HG03432 (cell line): ENCODE measurements around the gene EDIL3.

ENCODE experiments used
- ATAC-seq: cut with Tn5 transposase; IDR thresholded peaks from one replicate; pipeline ENCODE4 v1.9.1; 2021; ENCODE audit warnings: mild to moderate bottlenecking, moderate library complexity; ENCODE audit not compliant: unreplicated experiment

Gene EDIL3

GRCh38 chr5:83919071-83920041 is 465.3 kb downstream of the EDIL3 start:
- ATAC-seq: peak; percentile 57

DNA sequence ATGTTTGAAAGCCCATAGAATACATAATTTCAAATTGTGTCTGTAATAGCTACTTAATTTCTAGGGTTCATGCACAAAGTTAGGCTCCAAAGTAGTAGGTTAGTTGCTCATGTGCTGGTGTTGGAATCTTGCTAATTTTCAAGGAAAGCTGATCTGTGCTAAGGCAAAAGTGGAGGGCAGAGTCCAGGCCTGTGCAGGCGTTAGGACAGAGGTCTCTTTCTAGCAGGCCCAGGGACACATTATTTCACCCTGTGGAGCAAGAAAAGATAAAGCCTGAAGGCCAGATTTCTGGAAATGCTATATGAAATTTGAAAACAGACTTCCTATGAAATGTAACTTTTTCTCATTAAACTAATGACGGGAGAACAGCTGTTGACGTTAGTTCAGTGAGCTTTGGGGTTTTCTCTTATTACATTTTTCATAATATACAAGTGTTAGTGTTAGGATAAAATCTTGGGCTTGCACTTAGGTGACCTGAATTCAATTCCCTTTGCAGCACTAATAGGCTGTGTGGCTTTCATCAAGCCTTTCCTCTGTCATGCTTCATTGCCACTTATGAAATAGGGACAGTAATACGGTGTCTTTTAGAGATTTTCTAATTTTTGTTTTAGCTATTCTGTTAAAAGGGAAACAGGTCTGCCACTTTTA is 467.3 kb downstream of the EDIL3 start:
- ATAC-seq: no peak

DNA sequence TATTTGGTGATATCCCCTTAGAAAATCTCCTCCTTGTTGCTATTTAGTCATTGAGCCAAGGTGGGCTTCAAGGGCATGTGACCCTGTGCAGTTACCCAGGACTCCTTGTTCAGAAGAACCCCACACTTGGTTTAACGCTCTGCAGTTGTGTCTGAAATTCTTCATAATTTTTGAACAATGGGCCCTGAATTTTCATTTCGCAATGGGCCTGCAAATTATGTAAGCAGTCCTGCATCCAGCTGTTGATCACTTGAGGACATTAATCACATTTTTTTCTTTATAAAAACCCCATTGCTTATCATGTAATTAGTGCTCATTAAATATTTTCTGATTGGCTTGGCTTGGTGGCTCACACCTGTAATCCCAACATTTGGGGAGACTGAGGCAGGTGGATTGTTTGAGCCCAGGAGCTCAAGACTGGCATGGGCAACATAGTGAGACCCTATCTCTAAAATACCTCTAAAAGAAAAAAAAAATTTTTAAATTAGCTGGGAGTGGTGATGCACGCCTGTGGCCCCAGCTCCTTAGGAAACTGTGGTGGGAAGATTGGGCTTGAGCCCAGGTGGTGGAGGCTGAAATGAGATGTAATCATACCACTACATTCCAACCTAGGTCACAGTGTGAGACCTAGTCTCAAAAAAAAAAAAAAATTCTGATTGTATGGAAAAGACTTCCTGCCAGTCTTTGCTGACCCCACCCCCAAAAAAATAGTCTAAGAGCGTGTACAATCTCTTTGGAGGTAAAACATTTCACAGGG is 469.8 kb downstream of the EDIL3 start:
- no peak for ATAC-seq

GRCh38 chr5:83914199-83914598 is 470.5 kb downstream of the EDIL3 start:
- ATAC-seq: no peak

DNA sequence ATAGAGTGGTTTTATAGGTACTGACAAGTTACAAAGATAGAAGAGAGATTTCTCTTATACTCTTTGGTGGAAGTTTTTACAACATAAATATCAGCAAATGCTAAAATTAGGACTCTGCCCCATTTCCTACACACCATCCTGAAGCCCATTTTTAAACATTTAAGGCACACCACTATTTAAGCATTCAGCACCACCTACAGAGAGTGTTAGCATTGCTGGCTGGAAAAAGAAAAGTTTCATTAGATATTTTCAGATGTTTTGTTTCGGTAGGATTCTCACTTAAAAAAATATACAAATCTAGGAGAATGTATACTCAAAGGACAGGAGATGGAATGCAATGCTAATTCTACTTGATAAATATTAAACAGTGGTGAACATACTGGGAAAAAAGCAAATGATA is 471.1 kb downstream of the EDIL3 start:
- ATAC-seq: no peak

GRCh38 chr5:83911367-83911919 is 473.2 kb downstream of the EDIL3 start:
- ATAC-seq: no peak

- ATAC-seq: no peak
Measured at GRCh38 chr5:83900306-83900705, 484.4 kb downstream of the EDIL3 start.

DNA sequence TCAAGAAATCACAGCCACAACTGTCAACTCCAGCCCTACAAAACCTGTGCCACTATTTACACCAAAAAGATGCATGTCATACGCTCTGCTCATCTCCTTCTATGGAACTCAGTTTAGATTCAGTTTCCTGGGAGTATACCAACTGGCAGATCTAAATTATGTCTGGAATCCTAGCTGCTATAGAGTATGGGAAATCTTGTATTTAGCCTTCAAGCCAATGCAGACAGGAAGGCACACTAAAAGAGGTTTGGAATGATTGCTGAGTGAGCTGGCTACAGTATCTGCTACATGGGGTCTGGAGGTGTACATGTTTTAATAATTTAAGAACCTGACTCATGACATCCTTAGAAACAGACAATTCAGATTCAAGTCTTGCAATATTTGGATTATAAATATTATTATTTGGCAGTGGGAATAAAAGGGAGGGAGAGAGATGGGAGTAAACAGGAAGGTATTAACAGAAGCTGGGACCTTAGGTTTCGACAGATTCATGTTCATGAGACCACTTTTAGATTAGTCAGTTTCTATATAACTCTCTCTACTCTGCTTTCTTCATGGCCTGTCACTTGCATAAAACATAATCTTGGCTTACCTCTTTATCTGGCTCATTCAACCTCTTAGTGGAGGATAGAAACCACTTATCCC is 485.2 kb downstream of the EDIL3 start:
- ATAC-seq: no peak

GRCh38 chr5:83895860-83896259 is 488.8 kb downstream of the EDIL3 start:
- ATAC-seq: peak; percentile 48

GRCh38 chr5:83891261-83891660 is 493.4 kb downstream of the EDIL3 start:
- no peak for ATAC-seq
